Keratinocyte (primary cell): ENCODE results near the gene RNF157. TPM values are rescaled to one million over a fixed set of nuclear protein-coding genes. Genes with fewer than 3 reads are reported as not detected.

ENCODE experiments used
- DNase-seq: peaks from one replicate; pipeline ENCODE4 v3.0.0-alpha.2; 2011; ENCODE audit warnings: low read depth, missing footprints, low spot score
- FAIRE-seq: peaks from 2 replicates; lab custom pipeline; 2011; peaks lifted over from hg19 to GRCh38; lab: Jason Lieb, UNC
- H2AFZ ChIP-seq: 2 replicates; pipeline ENCODE4 v1.6.0; 2012; ENCODE audit warnings: low read length, control low read depth, inconsistent platforms; ENCODE audit not compliant: control insufficient read depth
- H3K27ac ChIP-seq: 2 replicates; pipeline ENCODE4 v1.5.1; 2011; ENCODE audit warnings: low read length; ENCODE audit not compliant: control insufficient read depth, insufficient read depth
- H3K27me3 ChIP-seq: 3 replicates; pipeline ENCODE4 v1.6.0; 2011; ENCODE audit warnings: low read length; ENCODE audit not compliant: control insufficient read depth, insufficient read depth; ENCODE audit errors: extremely low read depth
- H3K36me3 ChIP-seq, 2 experiments: 2 replicates in 1 of 2; 3 replicates in 1 of 2; pipeline ENCODE4 v1.5.1; 2011; ENCODE audit warnings: low read length in 2 of 2, mild to moderate bottlenecking in 1 of 2; ENCODE audit not compliant: control insufficient read depth in 2 of 2, insufficient read depth in 2 of 2; ENCODE audit errors: extremely low read depth in 1 of 2
- H3K4me1 ChIP-seq: 3 replicates; pipeline ENCODE4 v1.5.1; 2011; ENCODE audit warnings: low read length; ENCODE audit not compliant: control insufficient read depth, insufficient read depth; ENCODE audit errors: extremely low read depth
- H3K4me2 ChIP-seq: 3 replicates; pipeline ENCODE4 v1.6.0; 2011; ENCODE audit warnings: low read depth, low read length; ENCODE audit not compliant: control insufficient read depth, insufficient read depth; ENCODE audit errors: extremely low read depth
- H3K4me3 ChIP-seq, 3 experiments: fragments of 200-600 bp in 1 of 3; sonication (generic) in 1 of 3; 2 replicates in 2 of 3; 3 replicates in 1 of 3; pipeline ENCODE4 v1.5.1; 2011 to 2016; ENCODE audit warnings: low read length in 3 of 3, mild to moderate bottlenecking in 3 of 3, control low read depth in 2 of 3, inconsistent platforms in 1 of 3, low read depth in 1 of 3, mixed read lengths in 1 of 3, mixed run types in 1 of 3, moderate library complexity in 1 of 3; ENCODE audit not compliant: control insufficient read depth in 2 of 3, insufficient read depth in 2 of 3; ENCODE audit errors: extremely low read depth in 1 of 3
- H3K79me2 ChIP-seq: 2 replicates; pipeline ENCODE4 v1.6.0; 2012; ENCODE audit warnings: low read length; ENCODE audit not compliant: control insufficient read depth, insufficient read depth
- H3K9ac ChIP-seq: 3 replicates; pipeline ENCODE4 v1.6.0; 2011; ENCODE audit warnings: low read length; ENCODE audit not compliant: control insufficient read depth, insufficient read depth; ENCODE audit errors: extremely low read depth
- H3K9me1 ChIP-seq: 3 replicates; pipeline ENCODE4 v1.6.0; 2011; ENCODE audit warnings: low read length; ENCODE audit not compliant: control insufficient read depth, insufficient read depth; ENCODE audit errors: extremely low read depth
- H3K9me3 ChIP-seq: 2 replicates; pipeline ENCODE4 v1.5.1; 2012; ENCODE audit warnings: low read depth, low read length; ENCODE audit not compliant: control insufficient read depth
- H4K20me1 ChIP-seq: 3 replicates; pipeline ENCODE4 v1.6.0; 2011; ENCODE audit warnings: low read length; ENCODE audit not compliant: control insufficient read depth, insufficient read depth; ENCODE audit errors: extremely low read depth
- CTCF ChIP-seq, 3 experiments: IDR thresholded peaks in 1 of 3; conservative IDR thresholded peaks in 1 of 3; optimal IDR thresholded peaks in 1 of 3; 2 replicates in 2 of 3; 3 replicates in 1 of 3; pipeline versions ENCODE3 to v1.5.1; 2011; ENCODE audit warnings: low read length in 3 of 3, mild to moderate bottlenecking in 3 of 3, moderate library complexity in 2 of 3, control low read depth in 1 of 3, inconsistent platforms in 1 of 3; ENCODE audit not compliant: insufficient read depth in 2 of 3; ENCODE audit errors: extremely low read depth in 1 of 3
- EZH2 ChIP-seq: IDR thresholded peaks from one replicate; pipeline ENCODE4 v1.6.1; 2012; ENCODE audit warnings: inconsistent platforms, mild to moderate bottlenecking, low read length, moderate library complexity
- dilution Hi-C: fragments of 300-500 bp; cut with MboI; formaldehyde crosslinking; loops from one replicate; pipeline ENCODE4 v1.7.0; 2020; ENCODE audit warnings: low sequenced_read_pairs; ENCODE audit not compliant: extremely low pct_ligation_motif_present
- polyA plus RNA-seq, 5 experiments: library from polyadenylated mRNA; depleted of rRNA in 3 of 5; stranded (reverse) in 3 of 5; stranded (forward) in 1 of 5; unstranded in 1 of 5; fragments of >200 nt; gene quantifications; 1 replicate in 1 of 5; 2 replicates in 3 of 5; 3 replicates in 1 of 5; pipeline versions ENCODE4 v1.2.1 to v1.2.3, GENCODE V29; 2011 to 2012; ENCODE audit warnings: missing spikeins in 2 of 5, low read depth in 1 of 5, low replicate concordance in 1 of 5

RNF157 gene
- polyA plus RNA-seq, 1 donor (not counting 4 experiments of a cell fraction or from before 2014, with no cell fraction given) = not detected

- Histone ChIP-seq H3K4me3 (no peak overlapping the region), H3K27ac (no peak overlapping the region), H2AFZ (no peak overlapping the region), H4K20me1 (no peaks in the 10 kb centered on the region), H3K36me3 (peaks cover 4 to 7% of the 10 kb centered on the region in 2 experiments), H3K9ac (no peak overlapping the region), H3K4me2 (no peak overlapping the region), H3K9me3 (no peaks in the 10 kb centered on the region), H3K27me3 (no peaks in the 10 kb centered on the region), H3K4me1 (peaks cover 8% of the 10 kb centered on the region), H3K79me2 (peaks cover 3% of the 10 kb centered on the region), H3K9me1 (no peaks in the 10 kb centered on the region)
- dilution Hi-C loops = no loop called here
- DNase-seq (no peak), FAIRE-seq (peak; percentile 26)
- TF ChIP-seq CTCF (optimal IDR thresholded peaks at IDR 0.05 in 1 of 3, IDR thresholded peaks at IDR 0.05 in 1 of 3, conservative IDR thresholded peaks at IDR 0.05 in 1 of 3; ENCODE audit: extremely low read depth in 1 of 3, insufficient read depth in 2 of 3, low read length in 3 of 3) (no peak), EZH2 (no peak)
These were observed 34.0 kb upstream of the RNF157 start for GRCh38 chr17:76274112-76274956.

- Histone ChIP-seq H3K27me3 (no peaks in the 10 kb centered on the region), H3K4me2 (no peak overlapping the region), H3K4me3 (no peak overlapping the region), H4K20me1 (no peaks in the 10 kb centered on the region), H3K9me3 (no peaks in the 10 kb centered on the region), H3K36me3 (peaks cover 6 to 12% of the 10 kb centered on the region in 2 experiments), H2AFZ (no peak overlapping the region), H3K9me1 (no peaks in the 10 kb centered on the region), H3K27ac (no peak overlapping the region), H3K9ac (no peak overlapping the region), H3K4me1 (peaks cover 16% of the 10 kb centered on the region), H3K79me2 (peaks cover 8% of the 10 kb centered on the region)
- TF ChIP-seq EZH2 (no peak), CTCF (optimal IDR thresholded peaks at IDR 0.05 in 1 of 3, IDR thresholded peaks at IDR 0.05 in 1 of 3, conservative IDR thresholded peaks at IDR 0.05 in 1 of 3; ENCODE audit: extremely low read depth in 1 of 3, insufficient read depth in 2 of 3, low read length in 3 of 3) (no peak)
- no peak for DNase-seq
- dilution Hi-C loops = no loop called here
- no peak for FAIRE-seq
These were observed 33.3 kb upstream of the RNF157 start for GRCh38 chr17:76273445-76274111.
